B cell (primary cell): ENCODE measurements around the gene NRXN2. TPM values are rescaled to one million over a fixed set of nuclear protein-coding genes. Genes with fewer than 3 reads are reported as not detected.
A peak's percentile ranks its signal among the peaks of the same experiment; 100 is the strongest.

Experiments
- ATAC-seq: fragments of 200-7000 bp; cut with Tn5 transposase; one replicate; pipeline ENCODE4 v1.10.0; 2021; ENCODE audit warnings: low read depth, mild to moderate bottlenecking, moderate number of reproducible peaks, moderate library complexity
- CTCF ChIA-PET: fragments of 350-600 bp; sonication (Branson Sonifier 250); formaldehyde crosslinking; loops from one replicate; lab custom pipeline; 2021; ENCODE audit warnings: antibody characterized with exemption, inconsistent platforms; lab: Charles Lee
- POLR2A ChIA-PET: fragments of 350-600 bp; sonication (Branson Sonifier 250); formaldehyde crosslinking; loops from one replicate; lab custom pipeline; 2021; ENCODE audit warnings: antibody characterized with exemption; lab: Charles Lee
- DNase-seq: peaks from one replicate; pipeline ENCODE4 v3.0.0; 2013
- H2AFZ ChIP-seq: 2 replicates; pipeline ENCODE4 v1.6.1; 2012; ENCODE audit warnings: mild to moderate bottlenecking, low read depth, low read length; ENCODE audit not compliant: insufficient read depth, poor library complexity, severe bottlenecking
- H3K27ac ChIP-seq, 2 donors: 1 replicate in 1 of 2; 2 replicates in 1 of 2; pipeline ENCODE4 v1.5.1; 2012 to 2013; ENCODE audit warnings: low read length in 2 of 2, mild to moderate bottlenecking in 2 of 2, moderate library complexity in 1 of 2
- H3K27me3 ChIP-seq, 4 experiments: fragments of 200-600 bp in 1 of 4; sonication (generic) in 1 of 4; replicated peaks in 1 of 4; 1 replicate in 2 of 4; 2 replicates in 2 of 4; pipeline versions ENCODE4 v1.6.1 to v1.7.0; 2013 to 2016; ENCODE audit warnings: low read length in 3 of 4, mild to moderate bottlenecking in 2 of 4, mixed read lengths in 1 of 4, moderate library complexity in 1 of 4; ENCODE audit not compliant: insufficient read depth in 4 of 4, control insufficient read depth in 3 of 4; ENCODE audit errors: control extremely low read depth in 1 of 4
- H3K36me3 ChIP-seq, 2 experiments: replicated peaks in 1 of 2; 1 replicate in 1 of 2; 2 replicates in 1 of 2; pipeline versions ENCODE4 v1.6.1 to v1.7.1; 2013; ENCODE audit warnings: low read length in 1 of 2; ENCODE audit not compliant: insufficient read depth in 2 of 2, control insufficient read depth in 1 of 2; ENCODE audit errors: control extremely low read depth in 1 of 2, extremely low read depth in 1 of 2
- H3K4me1 ChIP-seq, 2 donors: fragments of 200-600 bp in 1 of 2; sonication (generic) in 1 of 2; 1 replicate in 1 of 2; 2 replicates in 1 of 2; pipeline versions ENCODE4 v1.5.1 to v1.6.1; 2013 to 2017; ENCODE audit warnings: low read length in 2 of 2; ENCODE audit not compliant: control insufficient read depth in 2 of 2, insufficient read depth in 2 of 2
- H3K4me2 ChIP-seq: replicated peaks from 2 replicates; pipeline ENCODE3; 2012; ENCODE audit warnings: mild to moderate bottlenecking, low read depth, low read length; ENCODE audit not compliant: poor library complexity, severe bottlenecking
- H3K4me3 ChIP-seq, 5 experiments: fragments of 200-600 bp in 1 of 5; sonication (generic) in 1 of 5; 1 replicate in 3 of 5; 2 replicates in 2 of 5; pipeline versions ENCODE4 v1.5.1 to v1.7.0; 2011 to 2016; ENCODE audit warnings: low read length in 4 of 5, mild to moderate bottlenecking in 4 of 5, low read depth in 2 of 5, control low read depth in 1 of 5, moderate library complexity in 1 of 5; ENCODE audit not compliant: insufficient read depth in 1 of 5; ENCODE audit errors: control extremely low read depth in 1 of 5, extremely low read depth in 1 of 5
- H3K79me2 ChIP-seq: fragments of 200-600 bp; sonication (generic); one replicate; pipeline ENCODE4 v1.6.0; 2016; ENCODE audit warnings: low read length; ENCODE audit not compliant: control insufficient read depth, insufficient read depth
- H3K9ac ChIP-seq: fragments of 200-600 bp; sonication (generic); 2 replicates; pipeline ENCODE4 v1.6.1; 2017; ENCODE audit warnings: mild to moderate bottlenecking, low read length, moderate library complexity
- H3K9me3 ChIP-seq, 3 donors: one replicate each; pipeline versions ENCODE4 v1.6.1 to v1.7.1; 2013; ENCODE audit warnings: low read length in 2 of 3; ENCODE audit not compliant: control insufficient read depth in 2 of 3, insufficient read depth in 1 of 3; ENCODE audit errors: control extremely low read depth in 1 of 3
- H4K20me1 ChIP-seq: 2 replicates; pipeline ENCODE4 v1.6.0; 2012; ENCODE audit warnings: mild to moderate bottlenecking, low read length; ENCODE audit not compliant: insufficient read depth, control insufficient read depth, poor library complexity, severe bottlenecking
- H3K27ac Mint-ChIP-seq: one replicate; pipeline ENCODE4 v1.8.0; 2021; ENCODE audit warnings: mixed read lengths
- H3K27me3 Mint-ChIP-seq: one replicate; pipeline ENCODE4 v1.8.0; 2021; ENCODE audit warnings: mixed read lengths
- H3K4me1 Mint-ChIP-seq: one replicate; pipeline ENCODE4 v1.8.0; 2021; ENCODE audit warnings: mixed read lengths
- H3K4me3 Mint-ChIP-seq: one replicate; pipeline ENCODE4 v1.8.0; 2021; ENCODE audit warnings: mixed read lengths
- H3K9me3 Mint-ChIP-seq: one replicate; pipeline ENCODE4 v1.8.0; 2022; ENCODE audit warnings: mixed read lengths; ENCODE audit not compliant: insufficient read depth
- CTCF ChIP-seq: fragments of 200-600 bp; IDR thresholded peaks from one replicate; pipeline ENCODE4 v1.8.0; 2022; ENCODE audit warnings: antibody characterized with exemption, mild to moderate bottlenecking
- EZH2 ChIP-seq: IDR thresholded peaks from 2 replicates; pipeline ENCODE4 v1.6.1; 2012; ENCODE audit warnings: borderline replicate concordance, low read depth, mild to moderate bottlenecking, moderate library complexity, low read length; ENCODE audit not compliant: insufficient read depth, poor library complexity, severe bottlenecking
- WGBS: methylation state at CpG from one replicate; pipeline ENCODE4 v1.1.5; 2013; ENCODE audit warnings: missing lambda C conversion rate; ENCODE audit not compliant: insufficient coverage; 5-methylcytosine and 5-hydroxymethylcytosine counted together
- intact Hi-C: fragments of 100-400 bp; cut with micrococcal nuclease; formaldehyde crosslinking; loops from one replicate; pipeline ENCODE4 v1.10.0; 2022
- polyA plus RNA-seq: library from polyadenylated mRNA; depleted of rRNA; stranded (reverse); fragments of >200 nt; gene quantifications from 2 replicates; pipeline ENCODE4 v1.2.3, GENCODE V29; 2012
- total RNA-seq, 2 donors: library from RNA; stranded (reverse); fragments of 120-200 nt in 1 of 2; gene quantifications; 1 replicate in 1 of 2; 2 replicates in 1 of 2; pipeline versions ENCODE4 v1.2.3 to v1.2.4, GENCODE V29; 2013 to 2022

NRXN2 gene
- total and polyA plus RNA-seq, 2 donors (not counting 1 experiment from before 2014, with no cell fraction given): 0.01 to 0.52 TPM

DNA sequence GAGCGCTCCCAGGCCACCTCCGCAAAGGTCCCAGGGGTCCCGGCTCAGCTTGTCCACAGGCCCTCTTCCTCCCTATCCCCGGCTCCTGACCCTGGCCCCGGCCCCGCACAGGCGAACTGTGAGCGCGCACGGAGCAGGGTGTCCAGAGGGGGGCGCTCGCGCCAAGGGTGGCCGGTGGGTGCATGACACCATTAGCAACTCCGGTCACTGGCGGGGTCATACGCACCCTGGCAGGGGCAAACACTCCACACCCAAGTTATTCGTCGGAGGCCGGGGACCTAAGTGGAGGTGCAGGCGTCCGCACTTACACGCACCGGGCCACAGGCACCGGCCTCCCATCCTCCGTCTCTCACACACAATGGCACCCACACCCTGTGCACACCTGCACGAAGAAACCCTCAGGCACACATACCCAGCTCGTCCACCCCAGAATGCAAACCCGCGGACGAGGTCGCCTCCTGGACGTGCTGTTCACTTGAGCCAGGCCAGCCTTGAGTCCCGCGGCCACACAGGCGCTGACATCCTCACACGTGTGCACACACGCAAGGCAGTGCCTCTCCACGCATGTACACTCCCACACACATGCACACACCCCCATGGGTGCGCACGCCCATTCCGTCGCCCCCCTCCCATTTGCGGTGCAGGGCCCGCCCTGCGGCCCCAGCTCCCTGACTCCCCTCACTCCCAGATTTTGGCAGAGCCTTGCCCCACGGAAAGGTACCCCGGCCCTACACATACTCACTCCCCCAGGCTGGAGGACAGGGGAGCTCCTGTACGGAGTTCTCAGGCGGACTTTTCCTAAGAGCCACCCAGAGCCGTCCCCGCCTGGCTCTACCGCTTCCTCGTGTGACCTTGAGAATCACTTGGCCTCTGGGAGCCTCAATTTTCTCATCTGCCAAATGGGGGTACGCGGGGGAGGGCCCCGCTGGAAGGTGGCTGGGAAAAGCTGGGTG, 20.9 kb upstream of the NRXN2 start, which contains the start of gene RASGRP2:
Gene RASGRP2, minus strand, starts transcription at position 552 of the 953 bp plus-strand sequence. CDS start 1,276 bp downstream, outside the sequence.
- Histone ChIP-seq H3K9me3 (no peaks in the 10 kb centered on the region), H3K4me1 (peaks cover 22 to 37% of the 10 kb centered on the region in 2 donors), H3K4me2 (peak within 1 kb of the TSS; percentile 99), H3K27me3 (no peaks in the 10 kb centered on the region), H4K20me1 (peaks cover 52% of the 10 kb centered on the region), H3K27ac (peak within 1 kb of the TSS; percentile 97 to 98), H3K36me3 (peaks cover 0 to 34% of the 10 kb centered on the region in 2 experiments), H3K79me2 (peaks cover 53% of the 10 kb centered on the region), H3K9ac (peak within 1 kb of the TSS; percentile 94), H2AFZ (peak within 1 kb of the TSS; percentile 75), H3K4me3 (peak within 1 kb of the TSS; percentile 71 to 99 (median 86))
- ATAC-seq (peak; percentile 31), DNase-seq (peak; percentile 93)
- intact Hi-C loops: loop anchor here (1.0 to 10.0 kb wide), 9 partner anchors 19 to 831 kb away; partner anchors contain the start of genes CDC42BPG, EHBP1L1, FAM89B and MAP4K2
- H3K4me3 Mint-ChIP-seq: peak within 1 kb of the TSS; percentile 97
- WGBS: under 1% methylated on average over 57 of the region's 57 CpGs
- POLR2A ChIA-PET: interaction anchor here (0.5 to 8.9 kb wide), 25 partner anchors 12 to 960 kb away, joined by 3 to 175 read pairs (median 4); partner anchors contain the start of genes CDC42BPG, EHD1, FAU and MAP4K2
- peaks cover 54% of the 10 kb centered on the region for H3K4me1 Mint-ChIP-seq
- CTCF ChIA-PET: interaction anchor here (0.7 to 13.7 kb wide), 22 partner anchors 8 to 149 kb away, joined by 3 to 280 read pairs (median 6); partner anchors contain the start of genes CDC42BPG, MAP4K2, NRXN2 and SF1
- TF ChIP-seq EZH2: no peak
- peak; percentile 64 for TF ChIP-seq CTCF
- H3K27me3 Mint-ChIP-seq: no peaks in the 10 kb centered on the region
- peak within 1 kb of the TSS; percentile 100 for H3K27ac Mint-ChIP-seq
- no peaks in the 10 kb centered on the region for H3K9me3 Mint-ChIP-seq
